Liver (tissue), 3 donors: ENCODE results near the gene RALGAPA2.

Experiments used
- HNF4A ChIP-seq, 2 donors: conservative IDR thresholded peaks; 2 replicates each; pipeline ENCODE4 v1.6.1; 2016; ENCODE audit warnings: antibody characterized with exemption in 2 of 2, mild to moderate bottlenecking in 2 of 2
- RAD21 ChIP-seq, 2 donors: IDR thresholded peaks; 2 replicates each; pipeline ENCODE4 v1.6.1; 2016; ENCODE audit warnings: antibody characterized with exemption in 2 of 2, mild to moderate bottlenecking in 2 of 2
- YY1 ChIP-seq: IDR thresholded peaks from 2 replicates; pipeline ENCODE4 v1.6.1; 2016; ENCODE audit warnings: antibody characterized with exemption, mild to moderate bottlenecking
- TF ChIP-seq, protein P1 (sequence below): fragments of 150-350 bp; IDR thresholded peaks from 2 replicates; pipeline ENCODE4 v1.5.1; 2017; ENCODE audit warnings: improper control_type of control experiment, low read depth, low read length; ENCODE audit not compliant: missing input control
- TF ChIP-seq, protein P2 (sequence below): IDR thresholded peaks from 2 replicates; pipeline ENCODE4 v1.6.1; 2016; ENCODE audit warnings: antibody characterized with exemption
- donor health status: healthy.
- donor health status: healthy.

DNA sequence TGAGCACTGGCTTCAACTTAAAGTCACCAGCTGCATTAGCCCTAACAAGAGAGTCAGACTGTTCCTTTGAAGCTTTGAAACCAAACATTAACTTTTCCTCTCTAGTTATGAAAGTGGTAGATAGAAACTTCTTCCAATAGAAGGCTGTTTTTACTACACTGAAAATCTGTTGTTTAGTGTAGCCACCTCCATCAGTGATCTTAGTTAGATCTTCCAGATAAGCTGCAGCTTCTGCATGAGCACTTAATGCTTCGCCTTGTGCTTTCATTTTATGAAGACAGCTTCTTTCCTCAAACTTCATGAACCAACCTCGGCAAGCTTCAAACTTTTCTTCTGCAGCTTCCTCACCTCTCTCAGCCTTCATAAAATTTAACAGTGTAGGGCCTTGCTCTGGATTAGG, 211.3 kb downstream of the RALGAPA2 start:
- TF ChIP-seq, protein P1, sequence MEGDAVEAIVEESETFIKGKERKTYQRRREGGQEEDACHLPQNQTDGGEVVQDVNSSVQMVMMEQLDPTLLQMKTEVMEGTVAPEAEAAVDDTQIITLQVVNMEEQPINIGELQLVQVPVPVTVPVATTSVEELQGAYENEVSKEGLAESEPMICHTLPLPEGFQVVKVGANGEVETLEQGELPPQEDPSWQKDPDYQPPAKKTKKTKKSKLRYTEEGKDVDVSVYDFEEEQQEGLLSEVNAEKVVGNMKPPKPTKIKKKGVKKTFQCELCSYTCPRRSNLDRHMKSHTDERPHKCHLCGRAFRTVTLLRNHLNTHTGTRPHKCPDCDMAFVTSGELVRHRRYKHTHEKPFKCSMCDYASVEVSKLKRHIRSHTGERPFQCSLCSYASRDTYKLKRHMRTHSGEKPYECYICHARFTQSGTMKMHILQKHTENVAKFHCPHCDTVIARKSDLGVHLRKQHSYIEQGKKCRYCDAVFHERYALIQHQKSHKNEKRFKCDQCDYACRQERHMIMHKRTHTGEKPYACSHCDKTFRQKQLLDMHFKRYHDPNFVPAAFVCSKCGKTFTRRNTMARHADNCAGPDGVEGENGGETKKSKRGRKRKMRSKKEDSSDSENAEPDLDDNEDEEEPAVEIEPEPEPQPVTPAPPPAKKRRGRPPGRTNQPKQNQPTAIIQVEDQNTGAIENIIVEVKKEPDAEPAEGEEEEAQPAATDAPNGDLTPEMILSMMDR: no peak
- TF ChIP-seq HNF4A (conservative IDR thresholded peaks at IDR 0.05) (no peak), YY1 (no peak), RAD21 (IDR thresholded peaks at IDR 0.05) (no peak)
- TF ChIP-seq, protein P2, sequence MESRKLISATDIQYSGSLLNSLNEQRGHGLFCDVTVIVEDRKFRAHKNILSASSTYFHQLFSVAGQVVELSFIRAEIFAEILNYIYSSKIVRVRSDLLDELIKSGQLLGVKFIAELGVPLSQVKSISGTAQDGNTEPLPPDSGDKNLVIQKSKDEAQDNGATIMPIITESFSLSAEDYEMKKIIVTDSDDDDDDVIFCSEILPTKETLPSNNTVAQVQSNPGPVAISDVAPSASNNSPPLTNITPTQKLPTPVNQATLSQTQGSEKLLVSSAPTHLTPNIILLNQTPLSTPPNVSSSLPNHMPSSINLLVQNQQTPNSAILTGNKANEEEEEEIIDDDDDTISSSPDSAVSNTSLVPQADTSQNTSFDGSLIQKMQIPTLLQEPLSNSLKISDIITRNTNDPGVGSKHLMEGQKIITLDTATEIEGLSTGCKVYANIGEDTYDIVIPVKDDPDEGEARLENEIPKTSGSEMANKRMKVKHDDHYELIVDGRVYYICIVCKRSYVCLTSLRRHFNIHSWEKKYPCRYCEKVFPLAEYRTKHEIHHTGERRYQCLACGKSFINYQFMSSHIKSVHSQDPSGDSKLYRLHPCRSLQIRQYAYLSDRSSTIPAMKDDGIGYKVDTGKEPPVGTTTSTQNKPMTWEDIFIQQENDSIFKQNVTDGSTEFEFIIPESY: no peak
